K562 (cell line): ENCODE results near the gene SOD1. TPM values are rescaled to one million over a fixed set of nuclear protein-coding genes. Genes with fewer than 3 reads are reported as not detected.

ENCODE experiments used
- ATAC-seq: fragments of 200-7000 bp; cut with Tn5 transposase; 3 replicates; pipeline ENCODE4 v1.9.1; 2020; ENCODE audit warnings: moderate library complexity
- BruUV-seq: library from RNA; stranded (reverse); fragments of 400-500 nt; replicated peaks from 2 replicates; lab custom pipeline; 2021; lab: Mats Ljungman, UMichigan
- CTCF ChIA-PET: fragments of 300-600 bp; formaldehyde crosslinking; extraction: SDS; loops from one replicate; lab custom pipeline; 2021; ENCODE audit warnings: low intra/inter-chr PET ratio; lab: Yijun Ruan, JAX
- POLR2A ChIA-PET: fragments of 300-600, 350-650 bp; sonication (Branson Sonifier 250); formaldehyde crosslinking; extraction: SDS; loops from one replicate; lab custom pipeline; 2021; ENCODE audit warnings: antibody characterized with exemption, inconsistent platforms; lab: Yijun Ruan, JAX
- DNase-seq, 4 experiments: peaks; one replicate each; pipeline versions ENCODE4 v3.0.0 to v3.0.0-alpha.2; 2011 to 2018; ENCODE audit warnings: low spot score in 3 of 4, mixed read lengths in 3 of 4; ENCODE audit errors: extremely low read depth in 1 of 4
- FAIRE-seq: peaks from 2 replicates; lab custom pipeline; 2011; peaks lifted over from hg19 to GRCh38; lab: Jason Lieb, UNC
- H2AFZ ChIP-seq: 2 replicates; pipeline ENCODE4 v1.6.0; 2011; ENCODE audit warnings: low read depth, low read length, control low read depth, inconsistent platforms
- H3K27ac ChIP-seq: fragments of 200-600 bp; 3 replicates; pipeline ENCODE4 v1.8.0; 2011; ENCODE audit warnings: low read depth, mild to moderate bottlenecking, control low read depth, inconsistent platforms, low read length, moderate library complexity, mixed read lengths; ENCODE audit errors: extremely low read depth
- H3K27me3 ChIP-seq, 2 experiments: fragments of 300-600 bp in 1 of 2; 2 replicates in 1 of 2; 3 replicates in 1 of 2; pipeline versions ENCODE4 v1.6.0 to v1.8.0; 2011; ENCODE audit warnings: inconsistent platforms in 2 of 2, low read length in 2 of 2, mild to moderate bottlenecking in 1 of 2, mixed read lengths in 1 of 2, moderate library complexity in 1 of 2; ENCODE audit not compliant: control insufficient read depth in 2 of 2, insufficient read depth in 2 of 2
- H3K36me3 ChIP-seq: fragments of 300-600 bp; 3 replicates; pipeline ENCODE4 v1.8.0; 2011; ENCODE audit warnings: mild to moderate bottlenecking, low read length, inconsistent platforms; ENCODE audit not compliant: control insufficient read depth, insufficient read depth
- H3K4me1 ChIP-seq, 2 experiments: fragments of 200-600 bp in 1 of 2; replicated peaks in 1 of 2; 2 replicates in 1 of 2; 3 replicates in 1 of 2; pipeline versions ENCODE4 v1.5.1 to v1.8.0; 2011; ENCODE audit warnings: inconsistent platforms in 2 of 2, low read length in 2 of 2, mild to moderate bottlenecking in 1 of 2, mixed read lengths in 1 of 2, moderate library complexity in 1 of 2; ENCODE audit not compliant: control insufficient read depth in 2 of 2, insufficient read depth in 2 of 2
- H3K4me2 ChIP-seq: 2 replicates; pipeline ENCODE4 v1.6.1; 2011; ENCODE audit warnings: low read length, control low read depth, inconsistent platforms, mixed read lengths; ENCODE audit not compliant: insufficient read depth
- H3K4me3 ChIP-seq: fragments of 200-600 bp; sonication (generic), shearing (Covaris generic); 2 replicates; pipeline ENCODE4 v1.5.1; 2016; ENCODE audit warnings: control low read depth, inconsistent platforms
- H3K79me2 ChIP-seq: fragments of 200-600 bp; 3 replicates; pipeline ENCODE4 v1.8.0; 2011; ENCODE audit warnings: low read length, inconsistent platforms; ENCODE audit not compliant: control insufficient read depth, insufficient read depth
- H3K9ac ChIP-seq, 2 experiments: 2 replicates each; pipeline versions ENCODE4 v1.6.0 to v1.6.1; 2011; ENCODE audit warnings: low read depth in 2 of 2, low read length in 2 of 2, control low read depth in 1 of 2, inconsistent platforms in 1 of 2, mild to moderate bottlenecking in 1 of 2, mixed read lengths in 1 of 2; ENCODE audit not compliant: insufficient read depth in 1 of 2
- H3K9me1 ChIP-seq: one replicate; pipeline ENCODE4 v1.6.0; 2011; ENCODE audit warnings: inconsistent platforms, mild to moderate bottlenecking, low read length, moderate library complexity; ENCODE audit not compliant: control insufficient read depth, insufficient read depth
- H3K9me3 ChIP-seq: replicated peaks from 2 replicates; pipeline ENCODE4 v1.5.1; 2011; ENCODE audit warnings: low read depth, low read length, inconsistent platforms; ENCODE audit not compliant: control insufficient read depth, insufficient read depth
- H4K20me1 ChIP-seq: replicated peaks from 2 replicates; pipeline ENCODE4 v1.6.1; 2011; ENCODE audit warnings: low read length, inconsistent platforms, mixed read lengths; ENCODE audit not compliant: control insufficient read depth, insufficient read depth
- ATF1 ChIP-seq, 2 experiments: fragments of 450-650 bp in 1 of 2; IDR thresholded peaks; 2 replicates each; pipeline ENCODE4 v1.6.1; 2016; ENCODE audit warnings: missing compliant biosample characterization in 1 of 2, missing genetic modification characterization in 1 of 2
- ATF7 ChIP-seq: fragments of 450-650 bp; IDR thresholded peaks from 2 replicates; pipeline ENCODE4 v1.7.1; 2014; ENCODE audit warnings: mild to moderate bottlenecking, moderate library complexity
- COPS2 ChIP-seq: fragments of 450-650 bp; conservative IDR thresholded peaks from 2 replicates; pipeline ENCODE4 v1.6.1; 2016; ENCODE audit warnings: mild to moderate bottlenecking, moderate library complexity
- HNRNPH1 ChIP-seq: fragments of 200-400 bp; formaldehyde crosslinking; optimal IDR thresholded peaks from 2 replicates; pipeline ENCODE3; 2017; ENCODE audit warnings: low read depth, mild to moderate bottlenecking, low read length, moderate library complexity
- LCOR ChIP-seq: sonication (generic); formaldehyde crosslinking; IDR thresholded peaks from 2 replicates; pipeline ENCODE4 v1.8.0; 2022; ENCODE audit warnings: mild to moderate bottlenecking, missing genetic modification reagents
- NFIC ChIP-seq: fragments of 450-650 bp; IDR thresholded peaks from 2 replicates; pipeline ENCODE4 v1.6.1; 2017; ENCODE audit warnings: mild to moderate bottlenecking, inconsistent platforms
- RBM14 ChIP-seq: fragments of 200-400 bp; formaldehyde crosslinking; IDR thresholded peaks from 2 replicates; pipeline ENCODE4 v1.6.1; 2018; ENCODE audit warnings: low read depth, mild to moderate bottlenecking, low read length, moderate library complexity, borderline replicate concordance; ENCODE audit not compliant: insufficient read depth
- RBM15 ChIP-seq: fragments of 200-400 bp; formaldehyde crosslinking; IDR thresholded peaks from 2 replicates; pipeline ENCODE4 v1.6.1; 2018; ENCODE audit warnings: mild to moderate bottlenecking, low read length, moderate library complexity; ENCODE audit not compliant: insufficient read depth
- RBM39 ChIP-seq: fragments of 200-400 bp; formaldehyde crosslinking; optimal IDR thresholded peaks from 2 replicates; pipeline ENCODE3; 2018; ENCODE audit warnings: low read depth, low read length
- RFX5 ChIP-seq: IDR thresholded peaks from 2 replicates; pipeline ENCODE4 v1.6.1; 2011; ENCODE audit warnings: low read depth, mild to moderate bottlenecking, improper control_type of control experiment, low read length
- TAF1 ChIP-seq: IDR thresholded peaks from 2 replicates; pipeline ENCODE4 v1.6.1; 2011; ENCODE audit warnings: mild to moderate bottlenecking, low read length, moderate library complexity; ENCODE audit not compliant: insufficient read depth, control insufficient read depth, severe bottlenecking; ENCODE audit errors: extremely low read depth
- TAF9B ChIP-seq: fragments of 450-650 bp; IDR thresholded peaks from 2 replicates; pipeline ENCODE4 v1.6.1; 2018; ENCODE audit warnings: mild to moderate bottlenecking; ENCODE audit not compliant: partially characterized antibody
- ZNF124 ChIP-seq: sonication (generic); formaldehyde crosslinking; IDR thresholded peaks from 2 replicates; pipeline ENCODE4 v1.8.1; 2022; ENCODE audit warnings: missing genetic modification reagents
- ZNF398 ChIP-seq: fragments of 250-450 bp; sonication (Bioruptor Pico); IDR thresholded peaks from 2 replicates; pipeline ENCODE4 v1.8.0; 2021; ENCODE audit warnings: moderate library complexity, mild to moderate bottlenecking, inconsistent platforms
- ZNF740 ChIP-seq, 3 experiments: fragments of 200-800 bp in 1 of 3; sonication (Bioruptor generic) in 1 of 3; sonication (generic) in 1 of 3; formaldehyde crosslinking in 1 of 3; IDR thresholded peaks; 2 replicates each; pipeline versions ENCODE4 v1.6.1 to v1.8.0; 2016 to 2022; ENCODE audit warnings: mild to moderate bottlenecking in 2 of 3, missing compliant biosample characterization in 2 of 3, missing genetic modification characterization in 2 of 3, missing genetic modification reagents in 1 of 3
- WGBS: fragments of 100-300 bp; shearing (Covaris generic); methylation state at CpG from one replicate; pipeline ENCODE4 v1.1.6; 2016; ENCODE audit warnings: low coverage, mixed read lengths; ENCODE audit not compliant: insufficient coverage; ENCODE audit errors: missing lambda C conversion rate; 5-methylcytosine and 5-hydroxymethylcytosine counted together
- in situ Hi-C: fragments of 300-500 bp; cut with MboI; formaldehyde crosslinking; loops from 4 replicates; pipeline ENCODE4 v1.15.0; 2018; ENCODE audit warnings: inconsistent platforms, mixed read lengths
- intact Hi-C: fragments of 100-400 bp; cut with micrococcal nuclease; formaldehyde crosslinking; loops from 2 replicates; pipeline ENCODE4 v1.14.2; 2022
- polyA plus RNA-seq, 8 experiments: library from polyadenylated mRNA; depleted of rRNA in 4 of 8; stranded (reverse) in 5 of 8; unstranded in 3 of 8; fragments of >200 nt; fragmentation: Nextera tagmentation in 2 of 8; fragmentation: Illumina TruSeq in 1 of 8; extraction: Ambion mirVana in 2 of 8; extraction: Trizol in 1 of 8; gene quantifications; 2 replicates each; pipeline versions ENCODE4 v1.2.1 to v1.2.3, GENCODE V29; 2011 to 2014; ENCODE audit warnings: inconsistent platforms in 1 of 8, missing spikeins in 1 of 8
- total RNA-seq, 7 experiments: library from RNA; depleted of rRNA in 6 of 7; stranded (reverse); fragments of >200 nt in 6 of 7; fragmentation: Illumina TruSeq in 2 of 7; extraction: Trizol in 2 of 7; gene quantifications; 2 replicates each; pipeline versions ENCODE4 v1.2.1 to v1.2.3, GENCODE V29; 2011 to 2021; ENCODE audit warnings: low replicate concordance in 1 of 7
- TF ChIP-seq, protein P1 (sequence below): fragments of 250-450 bp; sonication (Bioruptor Pico); IDR thresholded peaks from 2 replicates; pipeline ENCODE4 v1.8.0; 2021; ENCODE audit warnings: moderate library complexity, mild to moderate bottlenecking, inconsistent platforms
- TF ChIP-seq, protein P2 (sequence below): fragments of 450-650 bp; formaldehyde crosslinking; IDR thresholded peaks from 2 replicates; pipeline ENCODE4 v1.4.0; 2020; ENCODE audit warnings: mild to moderate bottlenecking, moderate library complexity

The SOD1 gene
- total and polyA plus RNA-seq, 9 of the 15 experiments (the other 6 are each of a cell fraction or from before 2014, with no cell fraction given): 452 to 1,409 (median 633) TPM

- TF ChIP-seq ZNF398 (CRISPR knock-in tag): no peak
Measured at GRCh38 chr21:31644643-31645042, 14.8 kb upstream of the SOD1 start (continued).

DNA sequence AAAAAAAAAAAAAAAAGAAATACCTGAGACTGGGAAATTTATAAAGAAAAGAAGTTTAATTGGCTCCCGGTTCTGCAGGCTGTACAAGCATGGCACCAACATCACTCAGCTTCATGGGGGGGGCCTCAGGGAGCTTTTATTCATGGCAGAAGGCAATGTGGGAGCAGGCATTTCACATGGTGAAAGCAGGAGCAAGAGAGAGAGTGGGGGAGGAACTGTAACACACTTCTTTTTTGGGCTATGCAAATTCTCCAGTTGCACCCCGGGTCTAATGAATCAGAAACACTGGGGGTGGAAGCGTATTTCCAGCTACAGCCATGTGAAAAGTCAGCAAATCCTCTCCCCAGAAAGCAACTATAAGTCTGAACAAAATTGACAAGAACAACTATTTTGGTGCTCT lies 11.8 kb upstream of the SOD1 start:
- POLR2A ChIA-PET: interaction anchor here (0.9 kb wide), 1 partner anchor 14 kb away, joined by 4 read pairs; no protein-coding TSS in a partner anchor
- no peak for TF ChIP-seq LCOR (CRISPR knock-in tag)
- TF ChIP-seq ZNF124 (CRISPR knock-in tag): no peak
- TF ChIP-seq RBM39: no peak
- no peak for TF ChIP-seq NFIC
- TF ChIP-seq TAF1: no peak
- TF ChIP-seq, protein P1, sequence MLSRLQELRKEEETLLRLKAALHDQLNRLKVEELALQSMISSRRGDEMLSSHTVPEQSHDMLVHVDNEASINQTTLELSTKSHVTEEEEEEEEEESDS (CRISPR knock-in tag): no peak
- TF ChIP-seq ATF1 (CRISPR knock-in tag; IDR thresholded peaks at IDR 0.05): no peak
- no peak for TF ChIP-seq ATF1 (tag; IDR thresholded peaks at IDR 0.05)
- TF ChIP-seq, protein P2, sequence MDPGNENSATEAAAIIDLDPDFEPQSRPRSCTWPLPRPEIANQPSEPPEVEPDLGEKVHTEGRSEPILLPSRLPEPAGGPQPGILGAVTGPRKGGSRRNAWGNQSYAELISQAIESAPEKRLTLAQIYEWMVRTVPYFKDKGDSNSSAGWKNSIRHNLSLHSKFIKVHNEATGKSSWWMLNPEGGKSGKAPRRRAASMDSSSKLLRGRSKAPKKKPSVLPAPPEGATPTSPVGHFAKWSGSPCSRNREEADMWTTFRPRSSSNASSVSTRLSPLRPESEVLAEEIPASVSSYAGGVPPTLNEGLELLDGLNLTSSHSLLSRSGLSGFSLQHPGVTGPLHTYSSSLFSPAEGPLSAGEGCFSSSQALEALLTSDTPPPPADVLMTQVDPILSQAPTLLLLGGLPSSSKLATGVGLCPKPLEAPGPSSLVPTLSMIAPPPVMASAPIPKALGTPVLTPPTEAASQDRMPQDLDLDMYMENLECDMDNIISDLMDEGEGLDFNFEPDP: no peak
- no peak for TF ChIP-seq RBM14
- TF ChIP-seq ZNF740 (CRISPR knock-in tag; IDR thresholded peaks at IDR 0.05): no peak
- TF ChIP-seq ZNF740 (tag; IDR thresholded peaks at IDR 0.05): no peak
- TF ChIP-seq RFX5: no peak
- TF ChIP-seq COPS2: no peak
- TF ChIP-seq HNRNPH1: no peak
- TF ChIP-seq ATF7: no peak
- no peak for TF ChIP-seq TAF9B
- no peak for TF ChIP-seq RBM15

More for the DNA sequence above, 11.8 kb upstream of the SOD1 start:
- H3K9me3 ChIP-seq: no peaks in the 10 kb centered on the region
- H3K27ac ChIP-seq: no peak overlapping the region
- no peaks in the 10 kb centered on the region for H3K36me3 ChIP-seq
- H2AFZ ChIP-seq: no peak overlapping the region
- H3K27me3 ChIP-seq: no peaks in the 10 kb centered on the region
- peaks cover 0 to 8% of the 10 kb centered on the region in 2 experiments; a peak in 2 of 5 replicates for H3K4me1 ChIP-seq
- no peaks in the 10 kb centered on the region for H4K20me1 ChIP-seq
- in situ Hi-C loops (no loop called here), intact Hi-C loops (no loop called here)
- no peak for ATAC-seq
- DNase-seq: no peak
- no peak overlapping the region for H3K4me2 ChIP-seq
- no TSS peak for BruUV-seq
- H3K9me1 ChIP-seq: no peaks in the 10 kb centered on the region
- CTCF ChIA-PET: no interaction called here
- WGBS: 54% methylated on average over 3 of the region's 3 CpGs
- H3K79me2 ChIP-seq: no peaks in the 10 kb centered on the region
- FAIRE-seq: no peak
- H3K9ac ChIP-seq: no peak overlapping the region
- H3K4me3 ChIP-seq: no peak overlapping the region
